ENCODE results near the gene TRAFD1. TPM values are rescaled to one million over a fixed set of nuclear protein-coding genes. Genes with fewer than 3 reads are reported as not detected.

Gene TRAFD1
- total and polyA plus RNA-seq, 2 of the 8 experiments (the other 6 are each of a cell fraction or from before 2014, with no cell fraction given) = 18.1 to 33.1 TPM

- H2BK20ac ChIP-seq (ENCODE audit: low read length) = no peak overlapping the region
- peaks cover 0 to 9% (median 5%) of the 10 kb centered on the region in 4 experiments; a peak in 5 of 7 replicates for H3K4me1 ChIP-seq (replicated peaks in 1 of 4; ENCODE audit: control insufficient read depth in 3 of 4, insufficient read depth in 4 of 4, low read length in 3 of 4)
- ChIA-PET CTCF (ENCODE audit: partially characterized antibody) (no interaction called here), POLR2A (ENCODE audit: partially characterized antibody) (interaction anchor here (1.0 to 1.9 kb wide), 3 partner anchors 8 to 10 kb away, joined by 3 to 15 read pairs (median 12); partner anchors contain the start of gene TRAFD1)
- H2BK12ac ChIP-seq (ENCODE audit: low read depth, low read length) = no peak overlapping the region
- H3K14ac ChIP-seq (ENCODE audit: insufficient read length) = no peak overlapping the region
- H3K27ac ChIP-seq (ENCODE audit: low read depth, low read length) = no peak overlapping the region
- no peak overlapping the region for H4K8ac ChIP-seq (ENCODE audit: extremely low read depth, insufficient read depth, low read length)
- no peak overlapping the region for H4K91ac ChIP-seq (replicated peaks; ENCODE audit: insufficient read length, low read length)
- no peaks in the 10 kb centered on the region for H3K9me3 ChIP-seq (ENCODE audit: insufficient read depth in 2 of 2, low read depth in 1 of 2, low read length in 1 of 2)
- no peak overlapping the region for H3K56ac ChIP-seq (replicated peaks; ENCODE audit: insufficient read length, low read depth, low read length)
- no peaks in the 10 kb centered on the region for H3K36me3 ChIP-seq (ENCODE audit: control insufficient read depth in 2 of 4, insufficient read depth in 4 of 4, low read length in 3 of 4)
- H2BK15ac ChIP-seq (ENCODE audit: low read length) = no peak overlapping the region
- no peak overlapping the region for H3K4me2 ChIP-seq (ENCODE audit: insufficient read depth in 1 of 2, low read depth in 2 of 2, low read length in 2 of 2)
- H3K9ac ChIP-seq (replicated peaks in 1 of 4; ENCODE audit: extremely low read depth in 1 of 4, low read depth in 3 of 4, low read length in 3 of 4) = no peak overlapping the region
- H2BK5ac ChIP-seq (ENCODE audit: low read depth, low read length) = no peak overlapping the region
- H3K79me2 ChIP-seq (ENCODE audit: control insufficient read depth in 1 of 2, insufficient read depth in 2 of 2, low read length in 2 of 2) = no peaks in the 10 kb centered on the region
- H4K5ac ChIP-seq (ENCODE audit: insufficient read length, low read depth, low read length) = no peak overlapping the region
- no peak overlapping the region for H3K4me3 ChIP-seq (ENCODE audit: extremely low read depth in 1 of 4, insufficient read depth in 2 of 4, low read depth in 3 of 4, low read length in 4 of 4)
- no peak overlapping the region for H2BK120ac ChIP-seq (replicated peaks; ENCODE audit: low read depth, low read length)
- H3K4ac ChIP-seq (replicated peaks; ENCODE audit: insufficient read length, low read depth, low read length) = no peak overlapping the region
- FAIRE-seq (no peak), DNase-seq (ENCODE audit: low read depth in 1 of 2, low spot score in 2 of 2) (no peak)
- H2AK5ac ChIP-seq (ENCODE audit: low read depth, low read length) = no peak overlapping the region
- H3K23me2 ChIP-seq (ENCODE audit: low read depth, low read length) = no peaks in the 10 kb centered on the region
- H3K18ac ChIP-seq (ENCODE audit: extremely low read depth, low read length) = no peak overlapping the region
- H4K20me1 ChIP-seq (replicated peaks in 1 of 2; ENCODE audit: control insufficient read depth in 1 of 2, insufficient read depth in 2 of 2, low read length in 2 of 2) = no peaks in the 10 kb centered on the region
- 96% methylated on average over 8 of the region's 8 CpGs; no CpG with 5 or more reads in 1 of the 2 experiments for WGBS, 2 experiments (ENCODE audit: extremely low coverage in 1 of 2, insufficient coverage in 1 of 2, insufficient read length in 1 of 2, insufficient replicate concordance in 2 of 2, low coverage in 1 of 2, low lambda C conversion rate in 2 of 2, missing lambda C conversion rate in 1 of 2)
- no peaks in the 10 kb centered on the region for H3K79me1 ChIP-seq (ENCODE audit: low read depth, low read length)
- no peak overlapping the region for H2AFZ ChIP-seq (ENCODE audit: low read length)
- no peak overlapping the region for H3K23ac ChIP-seq (ENCODE audit: insufficient read length)
- no peaks in the 10 kb centered on the region for H3K27me3 ChIP-seq (replicated peaks in 1 of 4; ENCODE audit: control insufficient read depth in 3 of 4, extremely low read depth in 1 of 4, insufficient read depth in 3 of 4, low read length in 3 of 4)
- TF ChIP-seq RNF2 (IDR thresholded peaks at IDR 0.05; ENCODE audit: borderline replicate concordance, low read depth, low read length, missing control alignments, poor library complexity, severe bottlenecking) (no peak), TEAD4 (IDR thresholded peaks at IDR 0.05; ENCODE audit: low read depth, low read length) (no peak), RBBP5 (IDR thresholded peaks at IDR 0.05; ENCODE audit: borderline replicate concordance, low read depth, low read length) (no peak), FOSL1 (IDR thresholded peaks at IDR 0.05; ENCODE audit: insufficient read depth, low read depth, low read length) (no peak), GABPA (IDR thresholded peaks at IDR 0.05; ENCODE audit: borderline replicate concordance, insufficient read depth, low read length) (no peak), NRF1 (IDR thresholded peaks at IDR 0.05; ENCODE audit: low read depth, low read length) (no peak), BCL11A (IDR thresholded peaks at IDR 0.05; ENCODE audit: low read depth in 2 of 2, low read length in 2 of 2) (no peak), TAF1 (IDR thresholded peaks at IDR 0.05; ENCODE audit: low read depth, low read length) (no peak), TAF7 (optimal IDR thresholded peaks at IDR 0.05; ENCODE audit: borderline replicate concordance, low read depth, low read length) (no peak), JUN (IDR thresholded peaks at IDR 0.05; ENCODE audit: low read depth, low read length) (no peak), CBX5 (IDR thresholded peaks at IDR 0.05; ENCODE audit: low read depth, low read length) (no peak), SUZ12 (IDR thresholded peaks at IDR 0.05; ENCODE audit: low read length) (no peak), ASH2L (IDR thresholded peaks at IDR 0.05; ENCODE audit: low read length) (no peak), EGR1 (IDR thresholded peaks at IDR 0.05; ENCODE audit: borderline replicate concordance, low read depth, low read length) (no peak), TBP (IDR thresholded peaks at IDR 0.05; ENCODE audit: low read depth, low read length) (no peak)
Measured at GRCh38 chr12:112117685-112118084, 7.7 kb upstream of the TRAFD1 start.

Data from H1 (cell line).